Limb (tissue), 2 donors: ENCODE measurements around the gene DENR.

ENCODE experiments used
- DNase-seq, 2 donors: peaks; one replicate each; pipeline ENCODE4 v3.0.0-alpha.2; 2016; ENCODE audit errors: extremely low spot score in 2 of 2

Gene DENR

DNA sequence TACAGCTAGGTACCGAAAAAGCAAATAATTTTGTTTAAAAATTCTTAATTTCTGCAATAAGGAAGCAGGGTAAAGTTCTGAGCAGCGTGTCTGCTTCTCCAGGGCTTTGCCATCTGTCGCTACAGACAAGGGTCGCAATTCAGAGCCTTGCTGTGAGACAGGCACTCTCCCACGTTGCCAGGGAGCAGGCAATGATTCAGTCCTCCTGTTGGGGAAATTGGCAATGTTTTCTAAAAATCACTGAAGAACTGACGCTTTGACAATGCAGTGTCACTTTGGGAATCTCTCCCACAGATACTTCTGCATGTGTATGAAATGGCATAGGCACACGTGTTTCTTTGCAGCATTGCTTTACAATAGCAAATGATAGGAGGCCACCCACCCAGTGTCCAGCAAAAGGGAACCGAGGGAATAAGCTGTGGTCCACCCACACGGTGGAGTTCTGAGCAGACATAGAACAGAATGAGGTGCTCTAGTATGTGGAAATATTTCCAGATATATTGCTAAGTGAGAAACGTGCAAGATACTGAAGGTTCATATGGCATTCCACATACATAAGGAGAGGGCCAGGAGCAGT, 66.7 kb downstream of the DENR start:
- no peak for DNase-seq

GRCh38 chr12:122820138-122820537, 67.5 kb downstream of the DENR start:
- DNase-seq, result no peak
